ENCODE results near the gene HERC3.

DNA sequence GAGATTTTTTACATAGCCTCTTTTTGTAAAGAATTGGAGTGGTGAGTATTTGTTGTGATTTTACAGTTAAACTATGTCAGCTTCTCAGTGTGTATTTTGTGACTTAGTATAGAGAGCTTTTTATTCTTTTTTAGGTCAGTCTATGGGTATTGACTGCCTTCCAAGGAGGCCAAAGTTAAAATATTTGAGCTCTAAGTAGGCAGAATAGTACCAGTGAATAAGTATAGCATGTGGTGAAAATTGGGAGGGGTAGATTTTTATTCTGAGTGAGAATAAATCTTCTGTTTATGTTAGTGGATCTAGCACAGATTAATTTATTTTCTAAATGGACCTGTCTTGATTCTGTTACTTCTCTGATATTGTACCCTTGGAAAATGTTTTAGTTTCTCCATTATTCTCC lies 37.5 kb downstream of the HERC3 start:
- TF ChIP-seq, protein P1, sequence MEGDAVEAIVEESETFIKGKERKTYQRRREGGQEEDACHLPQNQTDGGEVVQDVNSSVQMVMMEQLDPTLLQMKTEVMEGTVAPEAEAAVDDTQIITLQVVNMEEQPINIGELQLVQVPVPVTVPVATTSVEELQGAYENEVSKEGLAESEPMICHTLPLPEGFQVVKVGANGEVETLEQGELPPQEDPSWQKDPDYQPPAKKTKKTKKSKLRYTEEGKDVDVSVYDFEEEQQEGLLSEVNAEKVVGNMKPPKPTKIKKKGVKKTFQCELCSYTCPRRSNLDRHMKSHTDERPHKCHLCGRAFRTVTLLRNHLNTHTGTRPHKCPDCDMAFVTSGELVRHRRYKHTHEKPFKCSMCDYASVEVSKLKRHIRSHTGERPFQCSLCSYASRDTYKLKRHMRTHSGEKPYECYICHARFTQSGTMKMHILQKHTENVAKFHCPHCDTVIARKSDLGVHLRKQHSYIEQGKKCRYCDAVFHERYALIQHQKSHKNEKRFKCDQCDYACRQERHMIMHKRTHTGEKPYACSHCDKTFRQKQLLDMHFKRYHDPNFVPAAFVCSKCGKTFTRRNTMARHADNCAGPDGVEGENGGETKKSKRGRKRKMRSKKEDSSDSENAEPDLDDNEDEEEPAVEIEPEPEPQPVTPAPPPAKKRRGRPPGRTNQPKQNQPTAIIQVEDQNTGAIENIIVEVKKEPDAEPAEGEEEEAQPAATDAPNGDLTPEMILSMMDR (IDR thresholded peaks at IDR 0.05), result no peak
- no peak for TF ChIP-seq POLR2AphosphoS5 (IDR thresholded peaks at IDR 0.05)
- no peak for TF ChIP-seq POLR2A (IDR thresholded peaks at IDR 0.05)
- no peak for TF ChIP-seq EP300 (IDR thresholded peaks at IDR 0.05)

Measured in gastroesophageal sphincter (tissue), 3 donors.